ENCODE data around the gene CCR5AS.

Gene CCR5AS

GRCh38 chr3:46349484-46350261 lies 57.2 kb downstream of the CCR5AS start:
- Histone ChIP-seq H4K5ac (ENCODE audit: insufficient read length, low read depth, low read length) (no peak overlapping the region), H3K27ac (ENCODE audit: low read depth, low read length) (no peak overlapping the region), H2BK120ac (replicated peaks; ENCODE audit: low read depth, low read length) (no peak overlapping the region), H3K79me2 (ENCODE audit: control insufficient read depth in 1 of 2, insufficient read depth in 2 of 2, low read length in 2 of 2) (no peaks in the 10 kb centered on the region), H4K91ac (replicated peaks; ENCODE audit: insufficient read length, low read length) (no peak overlapping the region), H3K4me2 (ENCODE audit: insufficient read depth in 1 of 2, low read depth in 2 of 2, low read length in 2 of 2) (no peak overlapping the region), H2AFZ (ENCODE audit: low read length) (no peak overlapping the region), H3K27me3 (replicated peaks in 1 of 4; ENCODE audit: control insufficient read depth in 3 of 4, extremely low read depth in 1 of 4, insufficient read depth in 3 of 4, low read length in 3 of 4) (no peaks in the 10 kb centered on the region), H2BK5ac (ENCODE audit: low read depth, low read length) (no peak overlapping the region), H3K56ac (replicated peaks; ENCODE audit: insufficient read length, low read depth, low read length) (no peak overlapping the region), H3K23me2 (ENCODE audit: low read depth, low read length) (no peaks in the 10 kb centered on the region), H3K4me3 (ENCODE audit: extremely low read depth in 1 of 4, insufficient read depth in 2 of 4, low read depth in 3 of 4, low read length in 4 of 4) (no peak overlapping the region), H2AK5ac (ENCODE audit: low read depth, low read length) (no peak overlapping the region), H4K20me1 (replicated peaks in 1 of 2; ENCODE audit: control insufficient read depth in 1 of 2, insufficient read depth in 2 of 2, low read length in 2 of 2) (no peaks in the 10 kb centered on the region), H3K23ac (ENCODE audit: insufficient read length) (no peak overlapping the region), H3K14ac (ENCODE audit: insufficient read length) (no peak overlapping the region), H2BK12ac (ENCODE audit: low read depth, low read length) (no peak overlapping the region), H3K79me1 (ENCODE audit: low read depth, low read length) (no peaks in the 10 kb centered on the region), H3K36me3 (ENCODE audit: control insufficient read depth in 2 of 4, insufficient read depth in 4 of 4, low read length in 3 of 4) (no peaks in the 10 kb centered on the region), H3K4ac (replicated peaks; ENCODE audit: insufficient read length, low read depth, low read length) (no peak overlapping the region), H3K9me3 (ENCODE audit: insufficient read depth in 2 of 2, low read depth in 1 of 2, low read length in 1 of 2) (peaks cover 0 to 2% of the 10 kb centered on the region in 2 experiments; a peak in 1 of 4 replicates), H3K4me1 (replicated peaks in 1 of 4; ENCODE audit: control insufficient read depth in 3 of 4, insufficient read depth in 4 of 4, low read length in 3 of 4) (no peaks in the 10 kb centered on the region; a peak in 1 of 7 replicates), H3K18ac (ENCODE audit: extremely low read depth, low read length) (no peak overlapping the region), H2BK20ac (ENCODE audit: low read length) (no peak overlapping the region), H4K8ac (ENCODE audit: extremely low read depth, insufficient read depth, low read length) (no peak overlapping the region), H2BK15ac (ENCODE audit: low read length) (no peak overlapping the region), H3K9ac (replicated peaks in 1 of 4; ENCODE audit: extremely low read depth in 1 of 4, low read depth in 3 of 4, low read length in 3 of 4) (no peak overlapping the region)
- DNase-seq (ENCODE audit: low read depth in 1 of 2, low spot score in 2 of 2) (no peak), FAIRE-seq (no peak)
- POLR2A ChIA-PET (ENCODE audit: partially characterized antibody) = no interaction called here
- TF ChIP-seq RBBP5 (IDR thresholded peaks at IDR 0.05; ENCODE audit: borderline replicate concordance, low read depth, low read length) (no peak), CTBP2 (IDR thresholded peaks at IDR 0.05; ENCODE audit: borderline replicate concordance, insufficient read depth, insufficient read length, low read length) (no peak), KDM5A (IDR thresholded peaks at IDR 0.05; ENCODE audit: low read length) (no peak), MAX (IDR thresholded peaks at IDR 0.05) (no peak), MAFK (IDR thresholded peaks at IDR 0.05; ENCODE audit: low read depth, low read length) (no peak), TAF7 (optimal IDR thresholded peaks at IDR 0.05; ENCODE audit: borderline replicate concordance, low read depth, low read length) (no peak), SIRT6 (IDR thresholded peaks at IDR 0.05; ENCODE audit: low read length) (no peak), TAF1 (IDR thresholded peaks at IDR 0.05; ENCODE audit: low read depth, low read length) (no peak), BACH1 (IDR thresholded peaks at IDR 0.05; ENCODE audit: low read length) (no peak), TCF12 (IDR thresholded peaks at IDR 0.05; ENCODE audit: low read depth, low read length) (no peak), NANOG (IDR thresholded peaks at IDR 0.05; ENCODE audit: insufficient read depth, low read depth, low read length, poor library complexity, severe bottlenecking) (no peak)
- CTCF ChIA-PET (ENCODE audit: partially characterized antibody) = interaction anchor here (0.6 kb wide), 1 partner anchor 43 kb away, joined by 4 read pairs; no protein-coding TSS in a partner anchor
- 80% methylated on average over 2 of the region's 2 CpGs; no CpG with 5 or more reads in 1 of the 2 experiments for WGBS, 2 experiments (ENCODE audit: extremely low coverage in 1 of 2, insufficient coverage in 1 of 2, insufficient read length in 1 of 2, insufficient replicate concordance in 2 of 2, low coverage in 1 of 2, low lambda C conversion rate in 2 of 2, missing lambda C conversion rate in 1 of 2)
